H9 (cell line): ENCODE measurements around the gene PFKFB2. TPM values are rescaled to one million over a fixed set of nuclear protein-coding genes. Genes with fewer than 3 reads are reported as not detected.

Experiments used
- DNase-seq: peaks from one replicate; pipeline ENCODE4 v3.0.0-alpha.2; 2017
- H2AFZ ChIP-seq: one replicate; pipeline ENCODE4 v1.6.1; 2013; ENCODE audit warnings: mild to moderate bottlenecking, low read length, control low read depth, moderate library complexity
- H2AK5ac ChIP-seq: 2 replicates; pipeline ENCODE4 v1.6.1; 2013; ENCODE audit warnings: low read length, control low read depth, mixed read lengths; ENCODE audit not compliant: insufficient read length
- H2BK120ac ChIP-seq: one replicate; pipeline ENCODE4 v1.6.1; 2013; ENCODE audit warnings: low read depth, mild to moderate bottlenecking, low read length, control low read depth, inconsistent platforms; ENCODE audit not compliant: poor library complexity, severe bottlenecking
- H2BK12ac ChIP-seq: 2 replicates; pipeline ENCODE4 v1.6.1; 2013; ENCODE audit warnings: low read length, control low read depth, mixed read lengths, low read depth; ENCODE audit not compliant: insufficient read length
- H2BK15ac ChIP-seq: 2 replicates; pipeline ENCODE4 v1.6.1; 2013; ENCODE audit warnings: low read depth, low read length, control low read depth
- H2BK20ac ChIP-seq: one replicate; pipeline ENCODE4 v1.6.1; 2013; ENCODE audit warnings: low read depth, mild to moderate bottlenecking, low read length, control low read depth, inconsistent platforms; ENCODE audit not compliant: poor library complexity, severe bottlenecking
- H2BK5ac ChIP-seq: 2 replicates; pipeline ENCODE4 v1.6.1; 2013; ENCODE audit warnings: low read length, control low read depth, mixed read lengths; ENCODE audit not compliant: insufficient read length
- H3K14ac ChIP-seq: 2 replicates; pipeline ENCODE4 v1.6.1; 2013; ENCODE audit warnings: low read length, control low read depth; ENCODE audit not compliant: insufficient read depth
- H3K18ac ChIP-seq: 2 replicates; pipeline ENCODE4 v1.6.1; 2013; ENCODE audit warnings: low read depth, mild to moderate bottlenecking, mixed read lengths, low read length, control low read depth; ENCODE audit not compliant: insufficient read length
- H3K23ac ChIP-seq: 2 replicates; pipeline ENCODE4 v1.6.1; 2013; ENCODE audit warnings: low read length, control low read depth, mixed read lengths, low read depth; ENCODE audit not compliant: insufficient read length
- H3K23me2 ChIP-seq: 2 replicates; pipeline ENCODE4 v1.6.1; 2013; ENCODE audit warnings: low read depth, mild to moderate bottlenecking, mixed read lengths, low read length, control low read depth; ENCODE audit not compliant: insufficient read length, poor library complexity, severe bottlenecking
- H3K27ac ChIP-seq: 2 replicates; pipeline ENCODE4 v1.5.1; 2013; ENCODE audit warnings: low read length, control low read depth, mixed read lengths, low read depth; ENCODE audit not compliant: insufficient read length
- H3K27me3 ChIP-seq: 2 replicates; pipeline ENCODE4 v1.6.1; 2013; ENCODE audit warnings: low read length, control low read depth, inconsistent platforms; ENCODE audit not compliant: insufficient read depth
- H3K4ac ChIP-seq: 2 replicates; pipeline ENCODE4 v1.6.1; 2013; ENCODE audit warnings: low read depth, mild to moderate bottlenecking, control low read depth, inconsistent platforms, low read length, moderate library complexity
- H3K4me1 ChIP-seq: 2 replicates; pipeline ENCODE4 v1.6.1; 2013; ENCODE audit warnings: low read length, control low read depth, inconsistent platforms; ENCODE audit not compliant: insufficient read depth
- H3K4me2 ChIP-seq: 2 replicates; pipeline ENCODE4 v1.6.1; 2013; ENCODE audit warnings: low read length, control low read depth, mixed read lengths; ENCODE audit not compliant: insufficient read length, insufficient read depth
- H3K56ac ChIP-seq: 2 replicates; pipeline ENCODE4 v1.6.1; 2013; ENCODE audit warnings: low read depth, mild to moderate bottlenecking, mixed read lengths, low read length, control low read depth; ENCODE audit not compliant: insufficient read length
- H3K79me1 ChIP-seq: 2 replicates; pipeline ENCODE4 v1.6.1; 2013; ENCODE audit warnings: low read depth, mild to moderate bottlenecking, moderate library complexity, low read length, control low read depth, inconsistent platforms; ENCODE audit not compliant: insufficient read depth, poor library complexity, severe bottlenecking
- H3K79me2 ChIP-seq: 2 replicates; pipeline ENCODE4 v1.6.1; 2013; ENCODE audit warnings: low read length, control low read depth, inconsistent platforms; ENCODE audit not compliant: insufficient read depth
- H3K9ac ChIP-seq: 2 replicates; pipeline ENCODE4 v1.6.1; 2013; ENCODE audit warnings: low read length, control low read depth, mixed read lengths; ENCODE audit not compliant: insufficient read length; ENCODE audit errors: extremely low read depth
- H3K9me3 ChIP-seq: one replicate; pipeline ENCODE4 v1.6.1; 2013; ENCODE audit warnings: low read depth, low read length, inconsistent platforms; ENCODE audit not compliant: control insufficient read depth
- H3T11ph ChIP-seq: one replicate; pipeline ENCODE4 v1.6.1; 2013; ENCODE audit warnings: mild to moderate bottlenecking, low read length, control low read depth, inconsistent platforms
- H4K20me1 ChIP-seq: one replicate; pipeline ENCODE4 v1.6.1; 2013; ENCODE audit not compliant: control insufficient read depth, insufficient read length, insufficient read depth
- H4K5ac ChIP-seq: 2 replicates; pipeline ENCODE4 v1.6.1; 2013; ENCODE audit warnings: low read depth, mild to moderate bottlenecking, mixed read lengths, low read length, control low read depth; ENCODE audit not compliant: insufficient read length
- H4K8ac ChIP-seq: replicated peaks from 2 replicates; pipeline ENCODE4 v1.6.1; 2013; ENCODE audit warnings: low read length, control low read depth, mixed read lengths, low read depth; ENCODE audit not compliant: insufficient read length
- H4K91ac ChIP-seq: 2 replicates; pipeline ENCODE4 v1.6.1; 2013; ENCODE audit warnings: low read depth, mild to moderate bottlenecking, moderate library complexity, mixed read lengths, low read length, control low read depth; ENCODE audit not compliant: insufficient read length
- H3K27ac Mint-ChIP-seq, 3 experiments: 2 replicates in 2 of 3; 3 replicates in 1 of 3; pipeline ENCODE4 v1.8.0; 2020 to 2021; ENCODE audit warnings: mixed read lengths in 3 of 3, mild to moderate bottlenecking in 1 of 3, moderate library complexity in 1 of 3
- H3K27me3 Mint-ChIP-seq: 2 replicates; pipeline ENCODE4 v1.8.0; 2021; ENCODE audit warnings: low read depth, mild to moderate bottlenecking, moderate library complexity, mixed read lengths
- H3K36me3 Mint-ChIP-seq, 3 experiments: 2 replicates in 2 of 3; 3 replicates in 1 of 3; pipeline ENCODE4 v1.8.0; 2020 to 2021; ENCODE audit warnings: low read depth in 3 of 3, mixed read lengths in 3 of 3; ENCODE audit not compliant: insufficient read depth in 1 of 3
- H3K4me1 Mint-ChIP-seq, 2 experiments: 2 replicates each; pipeline ENCODE4 v1.8.0; 2020; ENCODE audit warnings: mixed read lengths in 2 of 2
- H3K4me3 Mint-ChIP-seq, 2 experiments: 2 replicates in 1 of 2; 3 replicates in 1 of 2; pipeline ENCODE4 v1.8.0; 2020 to 2021; ENCODE audit warnings: mild to moderate bottlenecking in 2 of 2, mixed read lengths in 2 of 2, moderate library complexity in 1 of 2
- H3K9me3 Mint-ChIP-seq, 2 experiments: 2 replicates in 1 of 2; 3 replicates in 1 of 2; pipeline ENCODE4 v1.8.0; 2020; ENCODE audit warnings: mild to moderate bottlenecking in 2 of 2, mixed read lengths in 2 of 2, moderate library complexity in 1 of 2
- WGBS: extraction: QIAGEN DNeasy Blood & Tissue Kit; methylation state at CpG from one replicate; pipeline ENCODE4 v1.1.7; 2013; ENCODE audit warnings: missing lambda C conversion rate, low lambda C conversion rate, mixed read lengths; ENCODE audit not compliant: insufficient read length; ENCODE audit errors: extremely low coverage; 5-methylcytosine and 5-hydroxymethylcytosine counted together
- total RNA-seq: library from RNA; stranded (reverse); gene quantifications from 2 replicates; pipeline ENCODE4 v1.2.1, GENCODE V29; 2021
- TF ChIP-seq, protein P1 (sequence below): fragments of 200-600 bp; sonication (generic); conservative IDR thresholded peaks from 3 replicates; pipeline ENCODE4 v1.8.0; 2021; ENCODE audit warnings: antibody characterized with exemption, mild to moderate bottlenecking

PFKFB2 gene
- total RNA-seq, 1 experiment from 2014 or later = 14.6 TPM

- H3K4me2 ChIP-seq = no peak overlapping the region
- H3K23ac ChIP-seq = no peak overlapping the region
- H2AK5ac ChIP-seq = no peak overlapping the region
- no peak overlapping the region for H3K9ac ChIP-seq
- H3K18ac ChIP-seq = no peak overlapping the region
- H3T11ph ChIP-seq = no peak overlapping the region
- H3K9me3 ChIP-seq = no peaks in the 10 kb centered on the region
- Mint-ChIP-seq H3K27ac (peak overlapping the region in 1 of 3 experiments; percentile 91; a peak in 1 of 7 replicates), H3K36me3 (peaks cover 5 to 43% (median 24%) of the 10 kb centered on the region in 3 experiments), H3K9me3 (no peaks in the 10 kb centered on the region), H3K4me1 (peaks cover 4 to 8% of the 10 kb centered on the region in 2 experiments; a peak in 3 of 4 replicates), H3K4me3 (no peak overlapping the region), H3K27me3 (no peaks in the 10 kb centered on the region)
- H3K79me1 ChIP-seq = no peaks in the 10 kb centered on the region
- H4K8ac ChIP-seq = no peak overlapping the region
- no peak overlapping the region for H2BK5ac ChIP-seq
- no peak overlapping the region for H3K4ac ChIP-seq
- TF ChIP-seq, protein P1, sequence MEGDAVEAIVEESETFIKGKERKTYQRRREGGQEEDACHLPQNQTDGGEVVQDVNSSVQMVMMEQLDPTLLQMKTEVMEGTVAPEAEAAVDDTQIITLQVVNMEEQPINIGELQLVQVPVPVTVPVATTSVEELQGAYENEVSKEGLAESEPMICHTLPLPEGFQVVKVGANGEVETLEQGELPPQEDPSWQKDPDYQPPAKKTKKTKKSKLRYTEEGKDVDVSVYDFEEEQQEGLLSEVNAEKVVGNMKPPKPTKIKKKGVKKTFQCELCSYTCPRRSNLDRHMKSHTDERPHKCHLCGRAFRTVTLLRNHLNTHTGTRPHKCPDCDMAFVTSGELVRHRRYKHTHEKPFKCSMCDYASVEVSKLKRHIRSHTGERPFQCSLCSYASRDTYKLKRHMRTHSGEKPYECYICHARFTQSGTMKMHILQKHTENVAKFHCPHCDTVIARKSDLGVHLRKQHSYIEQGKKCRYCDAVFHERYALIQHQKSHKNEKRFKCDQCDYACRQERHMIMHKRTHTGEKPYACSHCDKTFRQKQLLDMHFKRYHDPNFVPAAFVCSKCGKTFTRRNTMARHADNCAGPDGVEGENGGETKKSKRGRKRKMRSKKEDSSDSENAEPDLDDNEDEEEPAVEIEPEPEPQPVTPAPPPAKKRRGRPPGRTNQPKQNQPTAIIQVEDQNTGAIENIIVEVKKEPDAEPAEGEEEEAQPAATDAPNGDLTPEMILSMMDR = no peak
- H4K5ac ChIP-seq = no peak overlapping the region
- no peak for DNase-seq
- no peak overlapping the region for H2AFZ ChIP-seq
- no peak overlapping the region for H2BK20ac ChIP-seq
- no peaks in the 10 kb centered on the region for H3K27me3 ChIP-seq
- no peaks in the 10 kb centered on the region for H3K4me1 ChIP-seq
- no peak overlapping the region for H3K14ac ChIP-seq
- no peaks in the 10 kb centered on the region for H3K23me2 ChIP-seq
- no peak overlapping the region for H2BK15ac ChIP-seq
- no CpG with 5 or more reads among the region's 3 CpGs for WGBS
- no peak overlapping the region for H4K91ac ChIP-seq
- no peak overlapping the region for H3K27ac ChIP-seq
- H3K56ac ChIP-seq = no peak overlapping the region
- H2BK120ac ChIP-seq = no peak overlapping the region
- H3K79me2 ChIP-seq = no peaks in the 10 kb centered on the region
- H2BK12ac ChIP-seq = no peak overlapping the region
- no peaks in the 10 kb centered on the region for H4K20me1 ChIP-seq
Observed at GRCh38 chr1:207060596-207060995, 7.5 kb downstream of the PFKFB2 start.
